DND-41 (cell line): ENCODE data around the gene USP44.

Experiments used
- ATAC-seq: fragments of 200-7000 bp; cut with Tn5 transposase; 3 replicates; pipeline ENCODE4 v1.9.1; 2021; ENCODE audit warnings: low read depth; ENCODE audit not compliant: insufficient read depth
- DNase-seq: peaks from one replicate; pipeline ENCODE4 v3.0.0-alpha.2; 2020
- H2AFZ ChIP-seq: 2 replicates; pipeline ENCODE4 v1.6.0; 2012; ENCODE audit warnings: low read depth, low read length
- H3K27ac ChIP-seq: 2 replicates; pipeline ENCODE4 v1.5.1; 2012; ENCODE audit warnings: low read length, inconsistent platforms
- H3K27me3 ChIP-seq: fragments of 200-600 bp; sonication (generic); 2 replicates; pipeline ENCODE4 v1.6.0; 2012; ENCODE audit warnings: low read length, mild to moderate bottlenecking, inconsistent platforms; ENCODE audit not compliant: insufficient read depth, poor library complexity
- H3K36me3 ChIP-seq: 2 replicates; pipeline ENCODE4 v1.5.1; 2012; ENCODE audit warnings: low read length, inconsistent platforms; ENCODE audit not compliant: insufficient read depth
- H3K4me1 ChIP-seq: 2 replicates; pipeline ENCODE4 v1.5.1; 2012; ENCODE audit warnings: mild to moderate bottlenecking, low read length; ENCODE audit not compliant: insufficient read depth
- H3K4me2 ChIP-seq: 2 replicates; pipeline ENCODE4 v1.6.0; 2012; ENCODE audit warnings: mild to moderate bottlenecking, moderate library complexity, low read length, inconsistent platforms; ENCODE audit not compliant: insufficient read depth
- H3K4me3 ChIP-seq, 2 experiments: fragments of 200-600 bp in 1 of 2; shearing (Covaris generic) in 1 of 2; 2 replicates each; pipeline ENCODE4 v1.5.1; 2012 to 2016; ENCODE audit warnings: inconsistent platforms in 2 of 2, low read length in 2 of 2, mild to moderate bottlenecking in 2 of 2, low read depth in 1 of 2, moderate library complexity in 1 of 2
- H3K79me2 ChIP-seq: 2 replicates; pipeline ENCODE4 v1.6.0; 2012; ENCODE audit warnings: low read length, inconsistent platforms; ENCODE audit not compliant: insufficient read depth
- H3K9ac ChIP-seq: 2 replicates; pipeline ENCODE4 v1.6.0; 2012; ENCODE audit warnings: low read depth, mild to moderate bottlenecking, inconsistent platforms, low read length, moderate library complexity
- H3K9me3 ChIP-seq: 2 replicates; pipeline ENCODE4 v1.5.1; 2012; ENCODE audit warnings: low read length, moderate library complexity, mild to moderate bottlenecking, inconsistent platforms; ENCODE audit not compliant: insufficient read depth, severe bottlenecking
- H4K20me1 ChIP-seq: 2 replicates; pipeline ENCODE4 v1.6.0; 2012; ENCODE audit warnings: low read length; ENCODE audit not compliant: insufficient read depth
- EZH2 ChIP-seq: IDR thresholded peaks from 3 replicates; pipeline ENCODE4 v1.6.1; 2012; ENCODE audit warnings: borderline replicate concordance, low read depth, mild to moderate bottlenecking, moderate library complexity, low read length, inconsistent platforms; ENCODE audit not compliant: severe bottlenecking
- TF ChIP-seq, protein P1 (sequence below): IDR thresholded peaks from 2 replicates; pipeline ENCODE4 v1.5.1; 2012; ENCODE audit warnings: borderline replicate concordance, low read length, moderate library complexity, mild to moderate bottlenecking; ENCODE audit not compliant: poor library complexity, severe bottlenecking; ENCODE audit errors: extremely low read depth

Gene USP44

GRCh38 chr12:95506707-95507523 lies 44.4 kb downstream of the USP44 start:
- Histone ChIP-seq H3K9me3 (no peaks in the 10 kb centered on the region), H3K36me3 (peaks cover 84% of the 10 kb centered on the region), H3K27ac (no peak overlapping the region), H4K20me1 (peaks cover 4% of the 10 kb centered on the region; the same call in 1 of the 2 replicates), H2AFZ (no peak overlapping the region), H3K27me3 (no peaks in the 10 kb centered on the region), H3K4me3 (no peak overlapping the region), H3K4me1 (no peaks in the 10 kb centered on the region), H3K9ac (no peak overlapping the region), H3K4me2 (no peak overlapping the region), H3K79me2 (peaks cover 13% of the 10 kb centered on the region; the same call in 1 of the 2 replicates)
- DNase-seq (no peak), ATAC-seq (no peak)
- TF ChIP-seq, protein P1, sequence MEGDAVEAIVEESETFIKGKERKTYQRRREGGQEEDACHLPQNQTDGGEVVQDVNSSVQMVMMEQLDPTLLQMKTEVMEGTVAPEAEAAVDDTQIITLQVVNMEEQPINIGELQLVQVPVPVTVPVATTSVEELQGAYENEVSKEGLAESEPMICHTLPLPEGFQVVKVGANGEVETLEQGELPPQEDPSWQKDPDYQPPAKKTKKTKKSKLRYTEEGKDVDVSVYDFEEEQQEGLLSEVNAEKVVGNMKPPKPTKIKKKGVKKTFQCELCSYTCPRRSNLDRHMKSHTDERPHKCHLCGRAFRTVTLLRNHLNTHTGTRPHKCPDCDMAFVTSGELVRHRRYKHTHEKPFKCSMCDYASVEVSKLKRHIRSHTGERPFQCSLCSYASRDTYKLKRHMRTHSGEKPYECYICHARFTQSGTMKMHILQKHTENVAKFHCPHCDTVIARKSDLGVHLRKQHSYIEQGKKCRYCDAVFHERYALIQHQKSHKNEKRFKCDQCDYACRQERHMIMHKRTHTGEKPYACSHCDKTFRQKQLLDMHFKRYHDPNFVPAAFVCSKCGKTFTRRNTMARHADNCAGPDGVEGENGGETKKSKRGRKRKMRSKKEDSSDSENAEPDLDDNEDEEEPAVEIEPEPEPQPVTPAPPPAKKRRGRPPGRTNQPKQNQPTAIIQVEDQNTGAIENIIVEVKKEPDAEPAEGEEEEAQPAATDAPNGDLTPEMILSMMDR, result no peak
- TF ChIP-seq EZH2, result no peak

DNA sequence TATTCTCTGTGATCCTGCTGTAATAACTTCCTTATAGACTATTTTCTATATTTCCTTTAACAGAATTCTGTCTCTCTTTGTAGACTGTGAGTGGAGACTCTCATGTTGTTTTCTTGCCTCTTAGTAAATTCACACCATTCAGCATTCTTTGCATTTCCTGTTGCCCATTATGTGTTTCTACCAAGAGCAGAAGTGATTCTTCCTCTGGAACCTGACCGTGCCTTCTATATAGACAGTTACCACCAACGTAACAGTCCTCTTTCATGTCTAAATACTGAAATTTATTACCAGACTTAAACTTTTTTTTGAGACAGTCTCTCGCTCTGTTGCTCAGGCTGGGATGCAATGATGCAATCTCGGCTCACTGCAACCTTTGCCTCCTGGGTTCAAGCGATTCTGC lies 46.2 kb downstream of the USP44 start:
- no peak overlapping the region for H3K4me2 ChIP-seq
- TF ChIP-seq EZH2, result no peak
- TF ChIP-seq, protein P1, result no peak
- H3K79me2 ChIP-seq, result peaks cover 23% of the 10 kb centered on the region; the same call in 1 of the 2 replicates
- DNase-seq, result no peak
- H3K4me1 ChIP-seq, result no peaks in the 10 kb centered on the region
- no peaks in the 10 kb centered on the region for H3K9me3 ChIP-seq
- H3K36me3 ChIP-seq, result peaks cover 73% of the 10 kb centered on the region
- H3K27me3 ChIP-seq, result no peaks in the 10 kb centered on the region
- no peak overlapping the region for H2AFZ ChIP-seq
- ATAC-seq, result no peak
- no peak overlapping the region for H3K27ac ChIP-seq
- H3K9ac ChIP-seq, result no peak overlapping the region
- H3K4me3 ChIP-seq, result no peak overlapping the region
- H4K20me1 ChIP-seq, result no peaks in the 10 kb centered on the region

DNA sequence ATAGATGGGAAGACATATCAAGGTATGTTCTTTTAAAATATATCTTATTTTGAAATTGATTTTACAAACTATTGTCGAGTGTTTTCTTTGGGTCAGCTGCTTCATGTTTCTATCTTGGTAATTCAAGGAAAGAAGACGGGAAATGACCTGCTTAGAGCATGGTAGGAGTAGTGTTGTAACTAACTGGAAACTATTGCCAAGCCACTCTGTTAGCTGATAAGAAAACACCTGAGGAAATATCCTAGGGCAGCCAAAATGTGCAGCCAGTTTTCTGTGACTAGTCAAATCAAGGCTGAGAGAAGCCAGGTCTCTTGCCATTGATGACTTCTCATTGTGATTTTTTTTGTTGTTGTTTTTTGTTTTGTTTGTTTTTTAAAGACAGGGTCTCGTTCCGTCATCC lies 47.1 kb downstream of the USP44 start:
- Histone ChIP-seq H3K4me2 (no peak overlapping the region), H3K9ac (no peak overlapping the region), H3K4me1 (no peaks in the 10 kb centered on the region), H3K79me2 (peaks cover 29% of the 10 kb centered on the region; the same call in 1 of the 2 replicates), H2AFZ (no peak overlapping the region), H4K20me1 (no peaks in the 10 kb centered on the region), H3K27ac (no peak overlapping the region), H3K9me3 (no peaks in the 10 kb centered on the region), H3K4me3 (no peak overlapping the region), H3K27me3 (no peaks in the 10 kb centered on the region), H3K36me3 (peaks cover 74% of the 10 kb centered on the region)
- no peak for ATAC-seq
- no peak for DNase-seq
- TF ChIP-seq, protein P1, result no peak
- TF ChIP-seq EZH2, result no peak
